ENCODE data around the gene CEP76.

Gene CEP76

DNA sequence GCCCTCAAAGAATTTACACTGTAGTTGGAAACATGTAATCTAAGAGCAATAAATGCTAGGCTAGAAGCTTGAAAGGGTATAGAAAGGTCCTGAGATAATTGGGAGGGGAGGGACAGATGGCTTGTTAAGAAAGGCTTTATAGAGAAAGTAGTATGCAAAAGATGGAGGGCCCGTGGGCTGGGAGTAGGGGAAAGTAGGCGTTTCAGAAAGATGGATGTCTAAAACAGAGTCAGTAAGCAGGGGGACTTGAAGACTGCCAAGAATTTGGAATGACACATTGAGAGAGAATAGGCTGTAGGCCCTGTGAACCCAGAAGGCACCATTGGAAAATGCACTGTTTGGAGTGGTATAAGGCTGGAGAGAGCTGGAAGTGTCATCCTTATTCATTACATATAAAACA is 1.1 kb upstream of the CEP76 start:
- in situ Hi-C loops (cut with HindIII; ENCODE audit: low sequenced_read_pairs) = no loop called here

DNA sequence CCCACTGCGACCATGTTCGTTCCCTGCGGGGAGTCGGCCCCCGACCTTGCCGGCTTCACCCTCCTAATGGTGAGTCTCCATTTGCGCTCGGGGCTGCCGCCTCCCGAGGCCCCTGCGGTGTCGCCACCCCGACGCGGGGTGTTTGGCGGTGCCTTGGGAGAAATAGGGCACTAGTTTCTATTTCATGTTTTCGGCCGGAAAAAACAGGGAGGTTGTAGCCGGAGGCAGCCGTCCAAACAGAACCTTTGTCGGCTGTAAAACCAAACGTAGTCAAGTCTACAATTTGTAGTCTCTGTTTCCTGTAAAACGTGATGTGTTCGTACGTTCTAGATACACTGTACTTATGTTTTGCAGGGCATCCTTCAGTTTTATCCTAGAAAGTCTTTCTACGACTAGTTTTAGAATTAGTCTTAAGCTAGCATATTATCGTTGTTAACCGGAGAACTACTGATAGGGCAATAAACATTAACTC is 609 bp upstream of the CEP76 start:
- in situ Hi-C loops (cut with HindIII; ENCODE audit: low sequenced_read_pairs) = no loop called here

DNA sequence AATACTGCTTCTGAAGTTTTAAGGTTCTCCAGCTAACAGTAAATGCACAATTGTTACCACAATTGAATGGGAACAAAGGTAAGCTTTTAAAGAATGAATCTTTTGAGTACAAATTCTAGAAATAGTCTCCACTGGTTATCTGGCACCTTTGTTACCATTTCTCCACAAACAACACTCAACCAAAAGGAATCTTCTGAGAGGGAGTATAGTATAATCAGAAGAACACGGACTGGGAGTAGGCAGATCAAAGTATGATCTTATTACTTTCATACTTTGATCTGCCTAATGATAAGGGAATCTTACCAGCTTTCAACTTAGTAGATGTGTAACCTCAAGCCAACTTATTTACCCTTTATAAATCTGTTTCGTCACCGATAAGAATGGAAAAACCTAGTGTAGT is 1.4 kb downstream of the CEP76 start:
- in situ Hi-C loops (cut with HindIII; ENCODE audit: low sequenced_read_pairs) = no loop called here

DNA sequence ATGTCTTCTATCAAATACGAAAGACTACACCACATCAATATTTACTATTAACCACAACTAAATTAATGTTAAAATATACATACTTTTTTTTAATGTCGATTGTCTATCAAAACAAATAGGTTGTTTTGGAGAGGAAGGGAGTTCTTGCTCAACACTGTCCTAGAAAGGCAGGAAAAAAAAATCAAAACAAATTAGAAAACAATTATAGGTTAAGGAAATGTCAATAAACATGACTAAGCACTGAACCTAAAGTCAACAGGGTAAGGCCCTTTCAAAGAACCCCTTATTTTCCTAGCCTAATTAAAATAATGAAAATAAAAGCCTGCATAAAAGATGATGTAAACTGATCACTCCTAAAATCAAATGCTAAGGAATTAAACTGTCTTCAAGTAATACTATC is 2.8 kb downstream of the CEP76 start:
- in situ Hi-C loops (cut with HindIII; ENCODE audit: low sequenced_read_pairs) = no loop called here

DNA sequence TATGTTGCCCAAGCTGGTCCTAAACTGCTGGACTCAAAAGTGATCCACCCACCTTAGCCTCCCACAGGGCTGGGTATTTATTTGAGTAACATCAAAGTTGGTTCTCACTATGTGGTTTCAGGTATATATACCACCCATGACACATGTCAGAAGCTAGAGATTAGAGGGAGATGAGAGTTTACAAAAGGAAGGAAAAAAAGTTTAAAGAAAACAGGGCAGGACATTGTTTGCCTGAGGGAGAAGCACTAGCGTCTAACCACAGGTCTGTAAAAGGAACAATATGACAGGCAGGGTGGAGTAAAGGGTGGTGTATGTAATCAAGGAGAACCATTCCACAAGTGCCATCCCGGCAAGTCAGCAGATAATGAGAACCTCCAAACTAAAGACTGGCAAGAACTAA is 8.5 kb downstream of the CEP76 start:
- in situ Hi-C loops (cut with HindIII; ENCODE audit: low sequenced_read_pairs) = no loop called here

DNA sequence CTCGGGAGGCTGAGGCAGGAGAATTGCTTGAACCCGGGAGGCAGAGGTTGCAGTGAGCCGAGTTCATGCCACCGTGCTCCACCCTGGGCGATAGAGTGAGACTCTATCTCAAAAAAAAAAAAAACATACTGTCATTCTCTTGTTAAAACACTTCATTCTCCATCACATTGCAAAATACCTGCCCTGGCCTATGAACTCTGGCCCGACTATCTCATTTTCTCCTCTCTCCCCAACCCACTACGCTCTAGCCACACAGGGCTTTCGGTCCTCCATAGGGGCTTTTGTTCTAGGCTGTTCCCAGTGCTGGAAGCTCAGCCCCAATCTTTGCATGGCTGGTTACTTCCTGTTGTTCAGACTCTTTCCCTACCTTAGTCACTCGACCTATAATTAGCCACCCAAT is 10.3 kb downstream of the CEP76 start:
- in situ Hi-C loops (cut with HindIII; ENCODE audit: low sequenced_read_pairs) = no loop called here

DNA sequence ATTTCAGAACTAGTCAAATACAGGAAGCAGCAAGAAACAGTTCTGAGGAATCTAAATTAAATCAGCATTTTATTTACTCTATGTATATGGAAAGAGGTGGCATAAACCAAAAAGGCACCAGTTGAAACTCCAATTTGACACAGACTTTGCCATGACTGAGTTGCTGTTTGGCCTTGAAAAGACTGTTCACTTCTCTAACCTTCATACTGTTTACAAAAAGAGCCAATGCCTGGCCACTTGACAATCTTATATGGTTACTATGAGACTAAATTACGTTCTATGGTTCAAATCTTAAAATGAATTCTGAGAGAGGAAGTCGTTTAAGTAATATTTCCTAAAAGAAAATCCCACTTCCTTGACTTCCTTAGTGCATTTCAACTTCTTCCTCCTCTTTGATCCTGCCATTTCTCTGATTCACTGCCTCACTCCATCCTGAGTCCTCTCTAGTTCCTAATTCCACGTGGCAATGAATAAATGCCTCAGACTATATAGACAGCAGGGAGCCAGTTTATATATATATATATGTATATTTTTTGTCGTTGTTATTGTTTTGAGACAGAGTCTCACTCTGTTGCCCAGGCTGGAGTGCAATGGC is 13.2 kb downstream of the CEP76 start:
- in situ Hi-C loops (cut with HindIII; ENCODE audit: low sequenced_read_pairs) = no loop called here

DNA sequence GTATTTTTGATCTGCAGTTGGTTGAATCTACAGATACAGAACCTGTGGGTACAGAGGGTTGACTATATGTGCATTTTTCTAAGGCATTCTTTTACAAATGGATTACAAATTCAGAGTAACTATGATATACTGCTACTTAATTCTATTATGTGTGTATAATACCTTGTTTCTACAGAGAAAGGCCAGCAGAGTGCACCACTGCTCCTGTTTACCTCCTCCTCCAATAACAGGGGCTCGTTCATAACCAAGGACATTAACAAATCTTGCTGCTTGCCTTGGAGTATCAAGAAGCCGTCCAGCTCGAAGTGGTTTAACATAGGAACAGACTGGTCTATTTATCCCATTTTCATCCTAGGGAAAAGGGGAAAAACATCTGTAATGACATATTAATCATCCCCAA is 16.4 kb downstream of the CEP76 start:
- in situ Hi-C loops (cut with HindIII; ENCODE audit: low sequenced_read_pairs) = no loop called here

DNA sequence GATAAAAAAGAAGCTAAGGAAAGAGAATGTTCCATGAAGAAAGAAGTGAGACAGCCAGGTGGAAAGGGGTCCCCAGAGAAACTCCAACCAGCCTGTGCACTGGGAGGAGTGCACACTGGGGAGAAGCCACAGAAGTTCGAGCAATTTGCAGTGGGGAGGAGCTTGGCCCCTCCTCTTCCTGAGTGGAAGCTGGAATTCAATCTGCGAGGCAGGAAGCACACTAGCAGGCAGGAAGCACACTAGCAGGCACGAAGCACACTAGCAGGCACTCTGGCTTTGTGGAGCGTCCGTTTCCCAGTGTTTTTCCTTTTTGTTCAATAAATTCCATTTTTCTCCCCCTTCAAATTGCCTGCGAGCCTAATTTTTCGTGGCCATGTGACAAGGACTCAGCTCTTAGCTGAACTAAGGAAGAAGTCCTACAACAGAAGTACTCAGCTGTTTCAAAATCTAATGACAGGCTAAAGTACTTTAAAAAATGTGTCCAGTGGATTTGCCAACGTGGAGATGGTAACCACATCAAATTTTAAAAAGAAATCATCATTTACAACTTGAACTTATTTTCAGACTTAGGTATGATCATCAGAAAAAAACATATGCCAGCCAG is 23.2 kb downstream of the CEP76 start:
- in situ Hi-C loops (cut with HindIII; ENCODE audit: low sequenced_read_pairs) = no loop called here

DNA sequence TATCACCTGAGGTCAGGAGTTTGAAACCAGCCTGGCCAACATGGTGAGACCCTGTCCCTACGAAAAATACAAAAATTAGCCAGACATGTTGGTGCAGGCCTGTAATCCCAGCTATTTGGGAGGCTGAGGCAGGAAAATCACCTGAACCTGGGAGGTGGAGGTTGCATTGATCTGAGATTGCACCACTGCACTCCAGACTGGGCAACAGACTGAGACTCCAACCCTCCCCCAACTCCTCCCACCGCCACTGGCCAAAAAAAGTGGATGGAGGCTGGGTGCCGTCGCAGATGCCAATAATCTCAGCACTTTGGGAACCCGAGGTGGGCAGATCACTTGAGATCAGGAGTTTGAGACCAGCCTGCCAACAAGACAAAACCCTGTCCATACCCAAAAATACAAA is 34.5 kb downstream of the CEP76 start:
- in situ Hi-C loops (cut with HindIII; ENCODE audit: low sequenced_read_pairs) = loop anchor here (25.0 kb wide), 1 partner anchor 256 kb away; the partner anchor contains the start of gene PRELID3A

DNA sequence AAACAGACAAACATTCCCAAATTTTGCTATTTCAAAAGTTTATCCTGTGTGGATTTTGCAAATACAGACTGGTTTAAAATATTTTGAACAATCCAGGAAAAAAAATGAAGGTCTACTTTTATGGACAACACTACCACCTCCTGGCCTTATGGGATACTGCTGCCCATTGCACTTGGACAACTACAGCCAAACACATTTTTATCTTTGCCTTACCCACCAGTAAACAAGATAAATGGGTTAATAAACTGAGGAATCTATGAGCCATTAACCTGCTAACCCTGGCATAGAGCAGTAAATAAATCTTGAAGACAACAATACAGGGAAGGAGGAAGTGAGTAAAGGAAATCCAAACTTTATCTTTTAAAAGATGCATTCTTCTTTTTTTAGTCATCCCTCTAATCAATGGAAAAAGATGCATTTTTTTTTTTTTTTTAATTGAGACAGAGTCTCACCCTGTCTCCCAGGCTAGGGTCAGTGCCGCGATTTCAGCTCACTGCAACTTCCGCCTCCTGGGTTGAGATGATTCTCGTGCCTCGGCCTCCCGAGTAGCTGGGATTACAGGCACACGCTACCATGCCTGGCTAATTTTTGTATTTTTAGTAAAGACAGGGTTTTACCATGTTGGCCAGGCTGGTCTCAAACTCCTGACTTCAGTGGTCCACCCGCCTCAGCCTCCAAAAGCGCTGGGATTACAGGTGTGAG is 42.5 kb downstream of the CEP76 start:
- in situ Hi-C loops (cut with HindIII; ENCODE audit: low sequenced_read_pairs) = loop anchor here (25.0 kb wide), 1 partner anchor 248 kb away; the partner anchor contains the start of gene PRELID3A

DNA sequence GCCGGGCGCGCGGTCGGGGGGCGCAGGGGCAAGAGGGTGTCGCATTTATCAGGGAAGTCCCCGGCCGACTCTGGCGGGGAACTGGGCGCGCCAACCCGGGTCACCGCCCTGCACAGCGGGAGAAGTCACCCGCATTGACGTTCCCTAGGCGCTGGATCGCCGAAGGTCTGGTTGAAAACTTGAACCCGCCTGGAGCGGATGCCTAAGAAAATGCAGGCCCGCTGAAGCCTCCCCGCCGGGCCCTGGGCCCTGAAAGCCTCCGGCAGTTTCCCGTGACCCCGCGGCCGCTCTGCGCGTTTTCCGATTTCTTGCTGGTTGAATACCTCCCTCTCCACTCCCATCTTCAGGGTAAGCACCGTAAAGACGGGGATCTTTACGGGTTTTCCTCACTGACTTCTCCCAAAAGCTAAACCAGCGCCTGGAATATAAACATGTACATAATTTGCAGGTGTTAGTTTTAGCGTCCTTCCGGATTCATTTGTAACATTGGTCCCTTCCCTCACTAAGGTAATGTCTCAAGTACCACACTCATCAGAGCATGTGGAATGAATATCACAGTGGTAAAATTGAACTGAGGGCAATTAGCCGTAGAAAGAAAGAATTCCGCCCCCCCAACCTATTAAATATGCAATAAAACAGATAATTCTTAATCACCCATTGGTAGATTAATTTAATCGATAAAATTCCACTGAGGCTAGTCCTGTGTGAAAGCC is 43.9 kb downstream of the CEP76 start:
- in situ Hi-C loops (cut with HindIII; ENCODE audit: low sequenced_read_pairs) = loop anchor here (25.0 kb wide), 1 partner anchor 246 kb away; the partner anchor contains the start of gene PRELID3A

DNA sequence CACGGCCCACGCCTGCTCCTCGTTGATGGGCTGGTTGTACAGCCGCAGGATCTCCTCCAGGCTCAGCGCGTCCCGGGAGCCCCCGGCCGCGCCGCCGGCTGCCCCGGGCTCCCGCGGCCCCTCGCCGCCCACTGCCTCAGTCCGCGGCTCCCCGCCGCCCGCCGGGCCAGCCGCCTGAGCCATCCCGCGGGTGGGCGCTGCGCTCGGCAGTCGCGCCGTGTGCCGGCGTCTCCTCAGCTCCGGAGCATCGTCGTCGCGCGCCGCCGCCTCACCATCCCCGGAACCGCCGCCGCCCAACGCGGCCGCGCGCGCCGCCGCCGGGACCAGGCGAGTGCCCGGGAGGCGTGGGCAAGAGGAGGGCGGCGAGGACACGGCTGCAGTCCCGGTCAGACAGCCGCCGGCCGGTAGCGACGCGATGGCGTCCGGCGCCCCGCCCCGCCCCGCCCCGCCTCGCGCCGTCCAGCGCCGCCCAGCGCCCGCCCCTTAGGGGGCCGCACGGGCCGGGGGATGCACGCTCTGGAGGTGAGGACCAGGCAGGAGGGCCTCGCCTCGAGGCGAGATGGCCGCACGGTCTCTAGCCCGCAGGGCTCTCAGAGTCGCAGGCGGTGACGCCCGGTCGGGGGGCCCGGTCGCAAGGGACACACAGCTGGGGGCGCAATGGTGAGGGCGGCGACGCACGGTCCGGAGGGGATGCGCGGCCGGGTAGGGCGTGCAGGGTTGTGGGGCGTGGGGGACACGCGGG is 44.7 kb downstream of the CEP76 start, which contains the start of gene SPIRE1:
Gene SPIRE1 (minus strand): TSS at position 424 of the 742 bp plus-strand sequence. CDS start 241 bp downstream, at position 183.
- in situ Hi-C loops (cut with HindIII; ENCODE audit: low sequenced_read_pairs) = loop anchor here (25.0 kb wide), 1 partner anchor 246 kb away; the partner anchor contains the start of gene PRELID3A

DNA sequence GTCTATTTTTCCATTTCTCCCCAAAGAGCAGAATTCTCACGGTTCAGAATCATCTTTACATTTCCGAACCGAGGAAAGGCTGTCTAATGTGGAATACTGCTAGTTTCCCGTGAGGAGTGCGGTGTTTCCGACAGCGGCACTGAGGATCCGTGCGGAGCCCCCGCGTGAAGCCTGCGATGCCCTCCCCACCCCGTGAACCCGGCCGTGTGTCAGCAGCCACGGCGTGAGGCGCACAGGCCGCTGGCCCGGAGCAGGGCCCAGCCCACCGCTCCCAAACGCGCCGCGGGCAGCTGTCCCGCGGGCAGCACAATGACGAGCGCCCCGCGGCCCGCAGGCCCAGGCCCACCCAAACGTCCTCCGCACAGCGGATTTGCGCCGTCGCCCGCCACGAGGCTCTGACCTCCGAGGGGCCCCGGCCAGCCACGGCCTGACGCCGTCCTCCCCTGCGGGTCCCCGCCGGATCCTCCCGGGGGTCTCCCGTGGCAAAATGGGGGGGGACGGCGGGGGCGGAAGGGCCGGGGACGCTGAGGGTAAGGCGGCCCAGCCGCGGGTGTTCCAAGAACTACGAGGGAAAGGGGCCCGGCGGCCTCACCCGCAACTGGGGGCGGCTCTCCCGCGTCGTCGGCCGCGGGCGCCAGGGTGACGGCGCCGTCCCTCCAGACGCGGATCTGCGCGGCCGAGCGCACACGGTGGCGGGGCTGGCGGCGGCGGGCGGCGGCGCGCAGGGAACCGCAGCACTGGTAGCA is 45.4 kb downstream of the CEP76 start:
- in situ Hi-C loops (cut with HindIII; ENCODE audit: low sequenced_read_pairs) = loop anchor here (25.0 kb wide), 1 partner anchor 245 kb away; the partner anchor contains the start of gene PRELID3A

DNA sequence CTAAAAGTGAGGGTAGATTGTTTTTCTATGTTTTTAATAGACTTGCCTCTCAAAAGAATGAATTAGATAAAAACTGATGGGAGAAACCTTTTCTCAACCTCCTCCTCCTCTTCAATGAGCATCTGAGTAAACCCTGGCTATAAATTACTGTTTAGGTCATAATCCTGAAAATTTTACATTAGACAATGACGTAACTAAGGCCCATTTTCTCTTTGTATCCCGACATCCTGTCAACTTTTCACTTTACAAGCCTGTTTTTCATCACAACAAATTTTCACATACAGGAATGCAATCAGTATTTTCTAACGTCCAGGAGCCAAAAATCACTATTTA is 46.0 kb downstream of the CEP76 start:
- in situ Hi-C loops (cut with HindIII; ENCODE audit: low sequenced_read_pairs) = loop anchor here (25.0 kb wide), 1 partner anchor 244 kb away; the partner anchor contains the start of gene PRELID3A

DNA sequence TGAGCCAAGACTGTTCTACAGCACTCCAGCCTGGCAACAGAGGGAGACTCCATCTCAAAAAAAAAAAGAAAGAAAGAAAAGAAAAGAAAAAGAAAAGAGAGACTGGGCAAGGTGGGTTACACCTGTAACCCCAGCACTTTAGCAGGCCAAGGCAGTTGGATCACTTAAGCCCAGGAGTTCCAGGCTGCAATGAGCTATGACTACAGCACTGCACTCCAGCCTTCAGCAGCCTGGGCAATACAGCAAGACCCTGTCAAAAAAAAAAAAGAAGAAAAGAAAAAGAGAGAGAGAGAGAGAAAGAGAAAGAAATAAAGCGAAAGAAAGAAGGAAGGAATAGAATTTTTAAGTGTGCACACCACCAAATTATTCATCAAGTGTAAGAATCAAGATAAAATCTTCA is 47.6 kb downstream of the CEP76 start:
- in situ Hi-C loops (cut with HindIII; ENCODE audit: low sequenced_read_pairs) = loop anchor here (25.0 kb wide), 1 partner anchor 243 kb away; the partner anchor contains the start of gene PRELID3A

DNA sequence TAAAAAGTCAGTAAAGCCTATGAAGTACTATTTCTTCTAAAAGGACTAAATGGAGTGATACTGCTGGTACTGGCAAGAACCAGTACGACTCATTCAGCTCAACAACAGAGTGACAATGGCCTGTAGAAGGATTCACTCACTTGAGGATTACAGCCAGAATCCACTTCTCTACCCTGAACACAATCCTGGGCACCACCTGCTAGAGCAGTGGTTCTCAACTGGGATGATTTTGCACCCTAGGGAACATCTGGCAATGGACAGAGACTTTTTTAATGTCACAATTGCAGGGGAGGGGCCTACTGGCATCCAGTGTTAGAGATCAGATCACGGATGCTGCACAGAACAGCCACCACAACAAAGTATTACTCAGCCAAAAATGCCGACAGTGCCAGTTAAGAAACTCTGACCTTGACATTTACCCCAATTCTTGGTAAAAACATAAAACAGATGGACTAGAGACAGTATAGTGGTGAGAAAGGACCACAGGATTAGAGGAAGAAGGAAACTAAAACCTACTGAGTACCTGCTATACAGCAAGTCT is 49.6 kb downstream of the CEP76 start:
- in situ Hi-C loops (cut with HindIII; ENCODE audit: low sequenced_read_pairs) = loop anchor here (25.0 kb wide), 1 partner anchor 241 kb away; the partner anchor contains the start of gene PRELID3A

DNA sequence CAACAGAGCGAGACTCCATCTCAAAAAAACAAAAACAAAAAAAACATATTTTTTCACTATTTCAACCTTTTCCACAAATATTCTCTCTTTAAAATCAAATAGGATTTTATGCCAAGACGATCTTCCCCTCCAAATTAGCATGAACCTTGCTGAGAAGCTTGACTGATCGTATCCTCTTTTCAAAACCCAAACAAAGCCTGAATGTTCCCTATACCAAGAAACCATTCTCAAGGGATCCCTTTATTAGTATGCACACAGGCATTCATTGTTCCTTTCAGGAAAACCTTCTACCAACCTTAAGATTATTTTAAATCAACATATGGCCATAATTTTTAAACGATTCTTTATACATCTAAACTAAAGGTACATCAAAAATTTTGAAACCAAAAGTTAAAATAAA is 50.9 kb downstream of the CEP76 start:
- in situ Hi-C loops (cut with HindIII; ENCODE audit: low sequenced_read_pairs) = loop anchor here (25.0 kb wide), 1 partner anchor 239 kb away; the partner anchor contains the start of gene PRELID3A

DNA sequence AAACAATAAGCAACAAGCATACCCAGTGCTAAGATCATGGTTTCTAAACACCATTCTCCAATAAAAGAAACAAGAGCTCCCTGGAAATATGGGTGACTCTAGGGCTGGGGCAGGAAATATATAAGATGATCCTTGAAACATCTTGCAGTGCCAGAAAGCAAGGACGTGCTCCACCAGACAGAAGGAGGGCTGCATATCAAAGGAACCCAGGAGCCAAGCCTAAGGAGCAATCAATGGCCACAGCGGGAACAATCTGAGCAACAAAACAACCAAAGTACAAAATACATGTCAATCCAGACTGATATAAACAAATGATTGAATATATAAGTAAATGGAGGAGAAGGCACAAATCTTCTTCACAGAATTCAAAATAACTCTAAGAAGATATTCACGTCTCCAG is 54.8 kb downstream of the CEP76 start:
- in situ Hi-C loops (cut with HindIII; ENCODE audit: low sequenced_read_pairs) = no loop called here

Measured in DLD1 (cell line).